OCI-LY1 (cell line): ENCODE measurements around the gene PIP4K2C.

Source experiments
- H2AFZ ChIP-seq: fragments of 200-600 bp; sonication (generic), shearing (Covaris generic); 2 replicates; pipeline ENCODE4 v1.6.0; 2014; ENCODE audit warnings: antibody characterized with exemption, mild to moderate bottlenecking, low read length
- H3F3A ChIP-seq: fragments of 200-600 bp; sonication (generic), shearing (Covaris generic); 2 replicates; pipeline ENCODE4 v1.6.0; 2014; ENCODE audit warnings: mild to moderate bottlenecking, antibody characterized with exemption, low read length, moderate library complexity; ENCODE audit not compliant: insufficient read depth
- H3K27ac ChIP-seq: fragments of 200-600 bp; sonication (generic); 2 replicates; pipeline ENCODE4 v1.5.1; 2014; ENCODE audit warnings: low read length, mixed run types, mild to moderate bottlenecking, low read depth; ENCODE audit not compliant: poor library complexity, severe bottlenecking
- H3K27me3 ChIP-seq: fragments of 200-600 bp; sonication (generic); 2 replicates; pipeline ENCODE4 v1.6.0; 2014; ENCODE audit warnings: antibody characterized with exemption, mild to moderate bottlenecking, low read length, moderate library complexity; ENCODE audit not compliant: insufficient read depth
- H3K36me3 ChIP-seq: fragments of 200-600 bp; sonication (generic); 2 replicates; pipeline ENCODE4 v1.6.1; 2014; ENCODE audit warnings: mild to moderate bottlenecking, antibody characterized with exemption, low read length, moderate library complexity, mixed read lengths; ENCODE audit not compliant: insufficient read depth
- H3K4me1 ChIP-seq: fragments of 200-600 bp; sonication (generic); 2 replicates; pipeline ENCODE4 v1.5.1; 2014; ENCODE audit warnings: mild to moderate bottlenecking, low read length, moderate library complexity; ENCODE audit not compliant: insufficient read depth, severe bottlenecking
- H3K4me2 ChIP-seq: fragments of 200-600 bp; sonication (generic), shearing (Covaris generic); 2 replicates; pipeline ENCODE4 v1.6.1; 2014; ENCODE audit warnings: low read length
- H3K4me3 ChIP-seq: fragments of 200-600 bp; sonication (generic); 2 replicates; pipeline ENCODE4 v1.5.1; 2014; ENCODE audit warnings: low read length, low read depth, mild to moderate bottlenecking, mixed read lengths; ENCODE audit not compliant: poor library complexity, severe bottlenecking
- H3K79me2 ChIP-seq: fragments of 200-600 bp; shearing (Covaris generic); 2 replicates; pipeline ENCODE4 v1.6.1; 2016; ENCODE audit warnings: mixed run types, low read length, mixed read lengths; ENCODE audit not compliant: insufficient read depth
- H3K9ac ChIP-seq: fragments of 200-600 bp; sonication (generic), shearing (Covaris generic); 2 replicates; pipeline ENCODE4 v1.6.1; 2014; ENCODE audit warnings: mild to moderate bottlenecking, low read length, mixed read lengths
- H3K9me2 ChIP-seq: fragments of 200-600 bp; sonication (generic), shearing (Covaris generic); 2 replicates; pipeline ENCODE4 v1.6.1; 2014; ENCODE audit warnings: low read depth, mild to moderate bottlenecking, low read length, mixed read lengths
- H3K9me3 ChIP-seq: fragments of 200-600 bp; shearing (Covaris generic); 2 replicates; pipeline ENCODE4 v1.6.1; 2014; ENCODE audit warnings: low read length, mixed read lengths
- H4K20me1 ChIP-seq: fragments of 200-600 bp; sonication (generic), shearing (Covaris generic); 2 replicates; pipeline ENCODE4 v1.6.0; 2016; ENCODE audit warnings: mild to moderate bottlenecking, low read length; ENCODE audit not compliant: insufficient read depth
- EZH2 ChIP-seq: fragments of 200-600 bp; sonication (generic), shearing (Covaris generic); IDR thresholded peaks from 2 replicates; pipeline ENCODE4 v1.8.0; 2017; ENCODE audit warnings: borderline replicate concordance, mixed run types, mild to moderate bottlenecking, antibody characterized with exemption, low read length, moderate library complexity, mixed read lengths
- TF ChIP-seq, protein P1 (sequence below): fragments of 200-600 bp; sonication (generic), shearing (Covaris generic); IDR thresholded peaks from 2 replicates; pipeline ENCODE4 v1.5.1; 2017; ENCODE audit warnings: mild to moderate bottlenecking, antibody characterized with exemption, low read length, moderate library complexity, mixed read lengths

Gene PIP4K2C

DNA sequence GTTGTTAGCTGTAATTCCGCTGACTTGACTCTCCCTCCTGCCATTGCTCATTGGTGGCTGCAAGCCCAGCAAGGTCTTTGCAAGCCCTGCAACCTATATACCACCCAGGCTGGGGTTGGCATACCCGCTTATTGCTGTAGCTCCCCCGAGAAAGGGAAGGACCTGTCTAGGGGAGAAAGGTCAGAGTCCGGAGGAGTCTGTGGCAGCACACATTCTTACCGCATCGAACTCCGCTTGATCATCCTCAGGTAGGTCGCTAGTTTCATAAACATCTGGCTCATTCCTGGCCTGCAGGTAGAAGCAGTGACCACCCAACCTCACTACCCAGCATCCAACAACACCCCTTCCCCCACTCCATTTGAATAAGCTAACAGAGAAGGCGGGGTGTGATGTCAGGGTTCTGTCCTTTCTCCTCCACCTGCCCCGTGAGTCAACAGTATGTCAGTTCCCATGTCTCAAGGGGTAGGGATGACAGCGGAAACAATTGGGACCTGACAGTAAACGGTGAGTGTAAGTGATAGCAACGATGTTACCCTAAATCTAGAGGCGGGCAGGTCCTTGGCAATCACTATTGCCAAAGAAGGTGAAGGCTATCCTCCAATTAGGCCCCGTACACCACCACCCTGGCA lies 45.1 kb upstream of the PIP4K2C start:
- no peaks in the 10 kb centered on the region for H3F3A ChIP-seq
- no peaks in the 10 kb centered on the region for H4K20me1 ChIP-seq
- H3K4me3 ChIP-seq, result peak overlapping the region; percentile 95
- H3K79me2 ChIP-seq, result 0 out of 2 replicates have a peak, but pooled peaks cover 10% of the 10 kb centered on the region
- peaks cover 44% of the 10 kb centered on the region for H3K4me1 ChIP-seq
- H3K9ac ChIP-seq, result peak overlapping the region; percentile 98
- peak overlapping the region; percentile 99 for H3K4me2 ChIP-seq
- H3K27ac ChIP-seq, result peak overlapping the region; percentile 45
- H3K27me3 ChIP-seq, result no peaks in the 10 kb centered on the region
- peaks cover 27% of the 10 kb centered on the region; the same call in 1 of the 2 replicates for H3K36me3 ChIP-seq
- TF ChIP-seq, protein P1, sequence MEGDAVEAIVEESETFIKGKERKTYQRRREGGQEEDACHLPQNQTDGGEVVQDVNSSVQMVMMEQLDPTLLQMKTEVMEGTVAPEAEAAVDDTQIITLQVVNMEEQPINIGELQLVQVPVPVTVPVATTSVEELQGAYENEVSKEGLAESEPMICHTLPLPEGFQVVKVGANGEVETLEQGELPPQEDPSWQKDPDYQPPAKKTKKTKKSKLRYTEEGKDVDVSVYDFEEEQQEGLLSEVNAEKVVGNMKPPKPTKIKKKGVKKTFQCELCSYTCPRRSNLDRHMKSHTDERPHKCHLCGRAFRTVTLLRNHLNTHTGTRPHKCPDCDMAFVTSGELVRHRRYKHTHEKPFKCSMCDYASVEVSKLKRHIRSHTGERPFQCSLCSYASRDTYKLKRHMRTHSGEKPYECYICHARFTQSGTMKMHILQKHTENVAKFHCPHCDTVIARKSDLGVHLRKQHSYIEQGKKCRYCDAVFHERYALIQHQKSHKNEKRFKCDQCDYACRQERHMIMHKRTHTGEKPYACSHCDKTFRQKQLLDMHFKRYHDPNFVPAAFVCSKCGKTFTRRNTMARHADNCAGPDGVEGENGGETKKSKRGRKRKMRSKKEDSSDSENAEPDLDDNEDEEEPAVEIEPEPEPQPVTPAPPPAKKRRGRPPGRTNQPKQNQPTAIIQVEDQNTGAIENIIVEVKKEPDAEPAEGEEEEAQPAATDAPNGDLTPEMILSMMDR, result no peak
- no peak for TF ChIP-seq EZH2
- no peak overlapping the region for H2AFZ ChIP-seq
- no peaks in the 10 kb centered on the region for H3K9me2 ChIP-seq
- H3K9me3 ChIP-seq, result no peaks in the 10 kb centered on the region

DNA sequence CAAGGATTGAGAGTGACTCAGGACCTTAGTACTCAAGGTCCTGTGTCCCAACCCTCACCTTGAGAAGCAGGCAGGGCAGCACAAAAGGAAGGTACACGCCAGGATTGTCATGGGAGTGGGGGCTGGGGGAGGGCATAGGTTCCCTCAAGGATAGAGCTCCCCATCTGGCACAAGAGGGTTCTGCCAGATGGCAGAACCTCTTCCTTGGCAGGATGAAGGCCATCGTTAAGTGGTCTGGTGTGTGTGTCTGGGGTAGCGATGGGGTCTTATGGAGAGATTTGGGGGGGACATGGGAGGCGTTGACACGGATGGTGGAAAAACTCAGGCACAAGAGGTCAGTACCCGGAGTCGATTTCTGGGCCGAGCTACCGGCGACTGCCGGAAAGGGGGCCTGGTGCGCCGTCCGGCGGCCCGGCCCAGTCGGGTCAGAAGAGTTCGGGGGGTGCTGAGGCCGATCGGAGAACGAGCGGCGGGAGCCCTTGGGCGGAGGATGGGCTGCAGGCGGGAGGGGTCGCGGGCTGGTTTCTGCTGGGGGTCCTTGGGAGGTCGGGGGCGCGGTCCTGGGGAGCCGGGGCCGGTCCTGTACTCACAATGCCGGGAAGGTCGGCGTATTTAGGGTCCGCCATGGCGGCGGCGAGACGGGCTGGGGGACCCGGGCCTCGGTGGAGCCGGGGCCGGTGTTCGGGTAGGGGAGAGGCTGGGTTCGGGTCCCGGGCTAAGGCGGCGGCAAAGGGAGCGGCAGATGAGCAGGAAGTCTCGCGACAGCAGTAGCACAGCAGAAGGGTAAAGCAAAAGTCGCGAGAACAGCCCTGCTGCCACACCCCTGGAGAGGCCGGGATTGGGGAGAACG lies 44.3 kb upstream of the PIP4K2C start, which contains the start of gene DCTN2:
Gene DCTN2, minus strand, starts transcription at position 755 of the 850 bp plus-strand sequence. Its CDS starts 129 bp downstream, at position 626.
- no peak for TF ChIP-seq EZH2
- TF ChIP-seq, protein P1, result peak; percentile 34; the same call in 1 of the 2 replicates
- H3K36me3 ChIP-seq, result peaks cover 20% of the 10 kb centered on the region; the same call in 1 of the 2 replicates
- peak within 1 kb of the TSS; percentile 99 for H3K4me2 ChIP-seq
- peaks cover 44% of the 10 kb centered on the region for H3K4me1 ChIP-seq
- no peaks in the 10 kb centered on the region for H3F3A ChIP-seq
- H3K79me2 ChIP-seq, result 0 out of 2 replicates have a peak, but pooled peaks cover 10% of the 10 kb centered on the region
- H3K27me3 ChIP-seq, result no peaks in the 10 kb centered on the region
- no peaks in the 10 kb centered on the region for H3K9me3 ChIP-seq
- peak within 1 kb of the TSS; percentile 95 for H3K4me3 ChIP-seq
- no peaks in the 10 kb centered on the region for H3K9me2 ChIP-seq
- peak within 1 kb of the TSS; percentile 45 for H3K27ac ChIP-seq
- peak within 1 kb of the TSS; percentile 99 for H2AFZ ChIP-seq
- no peaks in the 10 kb centered on the region for H4K20me1 ChIP-seq
- H3K9ac ChIP-seq, result peak within 1 kb of the TSS; percentile 98

DNA sequence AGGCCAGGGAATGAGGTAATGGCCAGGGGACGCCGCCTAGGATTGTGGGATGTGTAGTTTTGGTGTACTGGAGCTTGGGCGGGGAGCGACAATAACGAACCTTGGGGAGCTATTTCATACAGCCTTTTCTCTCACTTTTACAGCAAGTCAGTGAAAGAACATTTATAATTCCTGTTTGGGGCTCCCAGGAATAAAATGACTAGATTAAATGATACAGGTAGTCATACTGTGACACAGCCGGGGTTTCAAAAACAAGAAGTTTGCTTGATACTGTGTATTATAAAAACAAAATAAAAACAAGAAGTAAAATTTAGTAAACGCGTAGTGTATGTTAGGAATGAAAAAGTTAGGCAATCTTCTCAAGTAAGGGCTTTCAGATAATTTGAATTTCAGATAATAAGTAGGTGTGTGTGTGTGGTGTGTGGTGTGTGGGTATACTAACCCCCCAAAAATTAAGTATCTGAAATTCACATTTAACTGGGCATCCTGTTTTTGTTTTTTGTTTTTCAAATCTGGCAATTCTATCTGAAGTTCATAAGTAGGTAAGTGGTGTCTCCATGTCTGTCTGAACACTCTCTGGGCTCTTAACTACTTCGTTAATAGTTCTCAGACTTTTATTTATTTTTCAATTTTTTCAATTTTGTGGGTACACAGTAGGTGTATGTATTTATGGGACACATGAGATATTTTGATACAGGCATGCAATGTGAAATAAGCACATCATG lies 43.5 kb upstream of the PIP4K2C start:
- H3F3A ChIP-seq, result no peaks in the 10 kb centered on the region
- H3K79me2 ChIP-seq, result 0 out of 2 replicates have a peak, but pooled peaks cover 10% of the 10 kb centered on the region
- H3K9me3 ChIP-seq, result no peaks in the 10 kb centered on the region
- peak overlapping the region; percentile 95 for H3K4me3 ChIP-seq
- H3K9ac ChIP-seq, result peak overlapping the region; percentile 98
- no peaks in the 10 kb centered on the region for H3K27me3 ChIP-seq
- H4K20me1 ChIP-seq, result no peaks in the 10 kb centered on the region
- H3K27ac ChIP-seq, result no peak overlapping the region
- H3K4me1 ChIP-seq, result peaks cover 44% of the 10 kb centered on the region
- peak overlapping the region; percentile 99 for H3K4me2 ChIP-seq
- peak overlapping the region; percentile 99 for H2AFZ ChIP-seq
- TF ChIP-seq, protein P1, result no peak
- TF ChIP-seq EZH2, result no peak
- H3K36me3 ChIP-seq, result peaks cover 13% of the 10 kb centered on the region; the same call in 1 of the 2 replicates
- no peaks in the 10 kb centered on the region for H3K9me2 ChIP-seq
